Neural progenitor cell (in vitro differentiated cells): ENCODE data around the gene BRPF3. TPM values are rescaled to one million over a fixed set of nuclear protein-coding genes. Genes with fewer than 3 reads are reported as not detected.

ENCODE experiments used
- DNase-seq: peaks from one replicate; pipeline ENCODE4 v3.0.0-alpha.2; 2016; ENCODE audit warnings: low spot score
- H2AFZ ChIP-seq: fragments of 200-600 bp; sonication (generic); replicated peaks from 2 replicates; pipeline ENCODE4 v1.6.1; 2016; ENCODE audit warnings: antibody characterized with exemption
- H3F3A ChIP-seq: fragments of 200-600 bp; sonication (generic); 2 replicates; pipeline ENCODE4 v1.6.1; 2016; ENCODE audit warnings: antibody characterized with exemption, low read depth
- H3K27ac ChIP-seq: fragments of 200-600 bp; sonication (generic); 2 replicates; pipeline ENCODE4 v1.5.1; 2016; ENCODE audit warnings: mild to moderate bottlenecking
- H3K27me3 ChIP-seq: fragments of 200-600 bp; sonication (generic); 2 replicates; pipeline ENCODE4 v1.6.1; 2016; ENCODE audit warnings: mild to moderate bottlenecking, moderate library complexity
- H3K36me3 ChIP-seq: fragments of 200-600 bp; sonication (generic); 2 replicates; pipeline ENCODE4 v1.5.1; 2016
- H3K4me1 ChIP-seq: fragments of 200-600 bp; sonication (generic); 2 replicates; pipeline ENCODE4 v1.6.1; 2016; ENCODE audit warnings: mixed run types
- H3K4me2 ChIP-seq: fragments of 200-600 bp; sonication (generic); 2 replicates; pipeline ENCODE4 v1.6.1; 2016
- H3K4me3 ChIP-seq: fragments of 200-600 bp; sonication (generic); 2 replicates; pipeline ENCODE4 v1.5.1; 2016
- H3K79me2 ChIP-seq: fragments of 200-600 bp; sonication (generic); 2 replicates; pipeline ENCODE4 v1.6.1; 2016; ENCODE audit warnings: low read depth
- H3K9ac ChIP-seq: fragments of 200-600 bp; sonication (generic); 2 replicates; pipeline ENCODE4 v1.6.1; 2016
- H3K9me3 ChIP-seq: fragments of 200-600 bp; sonication (generic); 2 replicates; pipeline ENCODE4 v1.5.1; 2016; ENCODE audit warnings: low read depth
- H4K20me1 ChIP-seq: fragments of 200-600 bp; sonication (generic); 2 replicates; pipeline ENCODE4 v1.6.1; 2016; ENCODE audit warnings: low read depth
- H3K27ac Mint-ChIP-seq: 3 replicates; pipeline ENCODE4 v1.8.0; 2021; ENCODE audit warnings: mixed read lengths
- H3K27me3 Mint-ChIP-seq: 2 replicates; pipeline ENCODE4 v1.8.0; 2022; ENCODE audit warnings: low read depth, mild to moderate bottlenecking, inconsistent platforms, moderate library complexity, mixed read lengths; ENCODE audit not compliant: insufficient read depth
- H3K36me3 Mint-ChIP-seq: 3 replicates; pipeline ENCODE4 v1.8.0; 2021; ENCODE audit warnings: mixed read lengths
- H3K4me1 Mint-ChIP-seq: 3 replicates; pipeline ENCODE4 v1.8.0; 2021; ENCODE audit warnings: mixed read lengths
- H3K4me3 Mint-ChIP-seq: 3 replicates; pipeline ENCODE4 v1.8.0; 2021; ENCODE audit warnings: mild to moderate bottlenecking, moderate library complexity, mixed read lengths
- H3K9me3 Mint-ChIP-seq: 3 replicates; pipeline ENCODE4 v1.8.0; 2020; ENCODE audit warnings: mixed read lengths
- CTCF ChIP-seq: fragments of 200-600 bp; sonication (generic); IDR thresholded peaks from 2 replicates; pipeline ENCODE4 v1.5.1; 2017; ENCODE audit warnings: antibody characterized with exemption, mild to moderate bottlenecking
- EZH2 ChIP-seq: fragments of 200-600 bp; sonication (generic); IDR thresholded peaks from 2 replicates; pipeline ENCODE4 v1.6.1; 2017; ENCODE audit warnings: antibody characterized with exemption, mild to moderate bottlenecking, moderate library complexity
- EZH2phosphoT487 ChIP-seq: fragments of 200-600 bp; sonication (generic); IDR thresholded peaks from 2 replicates; pipeline ENCODE4 v1.6.1; 2017; ENCODE audit warnings: antibody characterized with exemption
- total RNA-seq: library from RNA; depleted of rRNA; stranded (reverse); fragments of >200 nt; gene quantifications from 2 replicates; pipeline ENCODE4 v1.2.3, GENCODE V29; 2015; ENCODE audit warnings: low replicate concordance

Gene BRPF3
- total RNA-seq, 1 donor from 2014 or later: 14.1 TPM

- H3K4me3 ChIP-seq: no peak overlapping the region
- H3K36me3 Mint-ChIP-seq: no peaks in the 10 kb centered on the region
- no peak overlapping the region for H2AFZ ChIP-seq
- H3K9me3 ChIP-seq: no peaks in the 10 kb centered on the region
- TF ChIP-seq EZH2: no peak
- no peak for TF ChIP-seq EZH2phosphoT487
- no peak for TF ChIP-seq CTCF
- no peak overlapping the region for H3K9ac ChIP-seq
- H3K79me2 ChIP-seq: no peaks in the 10 kb centered on the region
- no peak for DNase-seq
- peaks cover 6% of the 10 kb centered on the region for H3K27me3 Mint-ChIP-seq
- no peaks in the 10 kb centered on the region for H3K36me3 ChIP-seq
- no peaks in the 10 kb centered on the region for H4K20me1 ChIP-seq
- no peaks in the 10 kb centered on the region for H3K27me3 ChIP-seq
- no peak overlapping the region for H3K4me2 ChIP-seq
- no peaks in the 10 kb centered on the region for H3F3A ChIP-seq
- H3K4me1 ChIP-seq: peaks cover 5% of the 10 kb centered on the region
- no peak overlapping the region for H3K27ac ChIP-seq
- no peak overlapping the region for H3K27ac Mint-ChIP-seq
- H3K4me1 Mint-ChIP-seq: peaks cover 15% of the 10 kb centered on the region
- no peak overlapping the region for H3K4me3 Mint-ChIP-seq
- H3K9me3 Mint-ChIP-seq: no peaks in the 10 kb centered on the region
Observed at GRCh38 chr6:36239774-36240173, 43.2 kb downstream of the BRPF3 start.

GRCh38 chr6:36241728-36242127 lies 45.2 kb downstream of the BRPF3 start:
- no peaks in the 10 kb centered on the region for H3K36me3 Mint-ChIP-seq
- peaks cover 29% of the 10 kb centered on the region for H3K4me1 Mint-ChIP-seq
- no peak overlapping the region for H3K27ac Mint-ChIP-seq
- TF ChIP-seq EZH2 (no peak), CTCF (no peak), EZH2phosphoT487 (no peak)
- Histone ChIP-seq H3F3A (no peaks in the 10 kb centered on the region), H3K4me1 (peaks cover 17% of the 10 kb centered on the region), H2AFZ (no peak overlapping the region), H3K4me2 (no peak overlapping the region), H3K4me3 (no peak overlapping the region), H3K79me2 (no peaks in the 10 kb centered on the region), H3K27ac (no peak overlapping the region), H3K36me3 (no peaks in the 10 kb centered on the region), H4K20me1 (no peaks in the 10 kb centered on the region), H3K9ac (no peak overlapping the region), H3K9me3 (no peaks in the 10 kb centered on the region), H3K27me3 (no peaks in the 10 kb centered on the region)
- no peak for DNase-seq
- no peak overlapping the region for H3K4me3 Mint-ChIP-seq
- no peaks in the 10 kb centered on the region for H3K27me3 Mint-ChIP-seq
- no peaks in the 10 kb centered on the region for H3K9me3 Mint-ChIP-seq

DNA sequence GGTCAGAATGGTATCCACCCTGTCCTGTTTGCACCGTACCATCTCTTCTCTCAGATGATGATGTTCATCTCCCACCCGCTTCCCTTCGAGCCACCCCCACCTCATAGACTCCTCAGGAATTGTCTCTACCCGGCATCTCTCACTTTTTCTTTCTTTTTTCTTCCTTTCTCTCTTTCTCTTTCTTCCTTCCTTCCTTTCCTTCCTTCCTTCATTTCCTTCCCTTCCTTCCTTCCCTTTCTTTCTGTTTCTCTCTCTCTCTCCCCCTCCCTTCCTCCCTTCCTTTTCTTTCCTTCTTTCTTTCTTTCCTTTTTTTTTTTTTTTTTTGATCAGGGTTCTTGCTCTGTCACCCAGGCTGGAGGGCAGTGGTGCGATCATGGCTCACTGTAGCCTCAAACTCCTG lies 45.6 kb downstream of the BRPF3 start:
- H3K4me1 Mint-ChIP-seq: peaks cover 29% of the 10 kb centered on the region
- Histone ChIP-seq H3K4me2 (no peak overlapping the region), H3K27me3 (no peaks in the 10 kb centered on the region), H4K20me1 (no peaks in the 10 kb centered on the region), H3K27ac (no peak overlapping the region), H3K9ac (no peak overlapping the region), H3K79me2 (no peaks in the 10 kb centered on the region), H3K4me3 (no peak overlapping the region), H3K36me3 (no peaks in the 10 kb centered on the region), H3K9me3 (no peaks in the 10 kb centered on the region), H3F3A (no peaks in the 10 kb centered on the region), H3K4me1 (peaks cover 19% of the 10 kb centered on the region), H2AFZ (no peak overlapping the region)
- H3K9me3 Mint-ChIP-seq: no peaks in the 10 kb centered on the region
- no peaks in the 10 kb centered on the region for H3K27me3 Mint-ChIP-seq
- H3K36me3 Mint-ChIP-seq: no peaks in the 10 kb centered on the region
- H3K27ac Mint-ChIP-seq: no peak overlapping the region
- H3K4me3 Mint-ChIP-seq: no peak overlapping the region
- no peak for DNase-seq
- no peak for TF ChIP-seq EZH2
- no peak for TF ChIP-seq CTCF
- TF ChIP-seq EZH2phosphoT487: no peak

GRCh38 chr6:36242626-36243025 lies 46.1 kb downstream of the BRPF3 start:
- Mint-ChIP-seq H3K4me3 (no peak overlapping the region), H3K4me1 (peaks cover 29% of the 10 kb centered on the region), H3K27me3 (no peaks in the 10 kb centered on the region), H3K27ac (no peak overlapping the region), H3K36me3 (no peaks in the 10 kb centered on the region), H3K9me3 (no peaks in the 10 kb centered on the region)
- Histone ChIP-seq H3K36me3 (no peaks in the 10 kb centered on the region), H4K20me1 (no peaks in the 10 kb centered on the region), H3K27me3 (no peaks in the 10 kb centered on the region), H3K4me1 (peaks cover 19% of the 10 kb centered on the region), H3F3A (no peaks in the 10 kb centered on the region), H3K9me3 (no peaks in the 10 kb centered on the region), H3K9ac (no peak overlapping the region), H3K4me3 (no peak overlapping the region), H2AFZ (no peak overlapping the region), H3K27ac (no peak overlapping the region), H3K79me2 (no peaks in the 10 kb centered on the region), H3K4me2 (no peak overlapping the region)
- no peak for TF ChIP-seq EZH2
- TF ChIP-seq EZH2phosphoT487: no peak
- TF ChIP-seq CTCF: no peak
- no peak for DNase-seq
